HepG2 (cell line): ENCODE measurements around the gene FDPS. TPM values are rescaled to one million over a fixed set of nuclear protein-coding genes. Genes with fewer than 3 reads are reported as not detected.

Experiments
- FIP1L1 ChIP-seq: fragments of 200-400 bp; formaldehyde crosslinking; IDR thresholded peaks from 2 replicates; pipeline ENCODE4 v1.6.1; 2018; ENCODE audit warnings: low read depth, mild to moderate bottlenecking, low read length, moderate library complexity, borderline replicate concordance; ENCODE audit not compliant: insufficient read depth
- MED1 ChIP-seq: sonication (generic); formaldehyde crosslinking; IDR thresholded peaks from 2 replicates; pipeline ENCODE4 v1.4.0; 2020; ENCODE audit warnings: missing genetic modification reagents
- MTF2 ChIP-seq: sonication (generic); formaldehyde crosslinking; IDR thresholded peaks from 2 replicates; pipeline ENCODE4 v1.5.0; 2020; ENCODE audit warnings: missing genetic modification reagents, borderline replicate concordance
- NFRKB ChIP-seq: fragments of 450-650 bp; IDR thresholded peaks from 2 replicates; pipeline ENCODE4 v1.6.1; 2017
- PBX3 ChIP-seq: sonication (generic); formaldehyde crosslinking; IDR thresholded peaks from 2 replicates; pipeline ENCODE4 v1.8.1; 2023; ENCODE audit warnings: missing genetic modification reagents, inconsistent platforms, borderline replicate concordance
- SPEN ChIP-seq: sonication (generic); formaldehyde crosslinking; IDR thresholded peaks from 2 replicates; pipeline ENCODE4 v1.5.1; 2020; ENCODE audit warnings: low read depth, mild to moderate bottlenecking, missing genetic modification reagents
- YY1 ChIP-seq: IDR thresholded peaks from 2 replicates; pipeline ENCODE4 v1.6.1; 2011; ENCODE audit warnings: low read length, low read depth, moderate library complexity, mild to moderate bottlenecking; ENCODE audit not compliant: insufficient read depth, insufficient replicate concordance
- ZMAT3 ChIP-seq: sonication (generic); formaldehyde crosslinking; conservative IDR thresholded peaks from 2 replicates; pipeline ENCODE4 v1.7.0; 2021; ENCODE audit warnings: missing genetic modification reagents
- ZNF276 ChIP-seq: sonication (generic); formaldehyde crosslinking; IDR thresholded peaks from 2 replicates; pipeline ENCODE4 v1.4.0; 2020; ENCODE audit warnings: mild to moderate bottlenecking, low read depth, missing genetic modification reagents
- ZNF784 ChIP-seq: sonication (generic); formaldehyde crosslinking; IDR thresholded peaks from 2 replicates; pipeline ENCODE4 v1.5.1; 2020; ENCODE audit warnings: missing genetic modification reagents, mild to moderate bottlenecking, borderline replicate concordance
- ZNF878 ChIP-seq: sonication (generic); formaldehyde crosslinking; IDR thresholded peaks from 2 replicates; pipeline ENCODE4 v1.8.1; 2023; ENCODE audit warnings: mild to moderate bottlenecking, missing genetic modification reagents, moderate library complexity
- polyA plus RNA-seq, 8 experiments: library from polyadenylated mRNA; depleted of rRNA in 3 of 8; stranded (reverse) in 7 of 8; unstranded in 1 of 8; fragments of >200 nt; fragmentation: Illumina TruSeq in 4 of 8; extraction: Trizol in 4 of 8; gene quantifications; 2 replicates each; pipeline versions ENCODE4 v1.2.1 to v1.2.3, GENCODE V29; 2011 to 2016; ENCODE audit warnings: low read depth in 4 of 8, missing spikeins in 1 of 8, mixed read lengths in 1 of 8; ENCODE audit not compliant: insufficient read depth in 1 of 8
- total RNA-seq, 5 experiments: library from RNA; depleted of rRNA; stranded (reverse); fragments of >200 nt; fragmentation: Illumina TruSeq; extraction: Trizol; gene quantifications; 2 replicates each; pipeline ENCODE4 v1.2.3, GENCODE V29; 2016; ENCODE audit warnings: low read depth in 1 of 5
- TF ChIP-seq, protein P1 (sequence below): sonication (generic); formaldehyde crosslinking; IDR thresholded peaks from 2 replicates; pipeline ENCODE4 v1.4.0; 2020; ENCODE audit warnings: missing genetic modification reagents, borderline replicate concordance
- TF ChIP-seq, protein P2 (sequence below): sonication (generic); formaldehyde crosslinking; conservative IDR thresholded peaks from 2 replicates; pipeline ENCODE4 v1.4.0; 2020; ENCODE audit warnings: mild to moderate bottlenecking, missing genetic modification reagents, moderate library complexity

FDPS gene
- total and polyA plus RNA-seq, 2 of the 13 experiments (the other 11 are each of a cell fraction or from before 2014, with no cell fraction given), result 264 to 519 TPM

- TF ChIP-seq, protein P1, sequence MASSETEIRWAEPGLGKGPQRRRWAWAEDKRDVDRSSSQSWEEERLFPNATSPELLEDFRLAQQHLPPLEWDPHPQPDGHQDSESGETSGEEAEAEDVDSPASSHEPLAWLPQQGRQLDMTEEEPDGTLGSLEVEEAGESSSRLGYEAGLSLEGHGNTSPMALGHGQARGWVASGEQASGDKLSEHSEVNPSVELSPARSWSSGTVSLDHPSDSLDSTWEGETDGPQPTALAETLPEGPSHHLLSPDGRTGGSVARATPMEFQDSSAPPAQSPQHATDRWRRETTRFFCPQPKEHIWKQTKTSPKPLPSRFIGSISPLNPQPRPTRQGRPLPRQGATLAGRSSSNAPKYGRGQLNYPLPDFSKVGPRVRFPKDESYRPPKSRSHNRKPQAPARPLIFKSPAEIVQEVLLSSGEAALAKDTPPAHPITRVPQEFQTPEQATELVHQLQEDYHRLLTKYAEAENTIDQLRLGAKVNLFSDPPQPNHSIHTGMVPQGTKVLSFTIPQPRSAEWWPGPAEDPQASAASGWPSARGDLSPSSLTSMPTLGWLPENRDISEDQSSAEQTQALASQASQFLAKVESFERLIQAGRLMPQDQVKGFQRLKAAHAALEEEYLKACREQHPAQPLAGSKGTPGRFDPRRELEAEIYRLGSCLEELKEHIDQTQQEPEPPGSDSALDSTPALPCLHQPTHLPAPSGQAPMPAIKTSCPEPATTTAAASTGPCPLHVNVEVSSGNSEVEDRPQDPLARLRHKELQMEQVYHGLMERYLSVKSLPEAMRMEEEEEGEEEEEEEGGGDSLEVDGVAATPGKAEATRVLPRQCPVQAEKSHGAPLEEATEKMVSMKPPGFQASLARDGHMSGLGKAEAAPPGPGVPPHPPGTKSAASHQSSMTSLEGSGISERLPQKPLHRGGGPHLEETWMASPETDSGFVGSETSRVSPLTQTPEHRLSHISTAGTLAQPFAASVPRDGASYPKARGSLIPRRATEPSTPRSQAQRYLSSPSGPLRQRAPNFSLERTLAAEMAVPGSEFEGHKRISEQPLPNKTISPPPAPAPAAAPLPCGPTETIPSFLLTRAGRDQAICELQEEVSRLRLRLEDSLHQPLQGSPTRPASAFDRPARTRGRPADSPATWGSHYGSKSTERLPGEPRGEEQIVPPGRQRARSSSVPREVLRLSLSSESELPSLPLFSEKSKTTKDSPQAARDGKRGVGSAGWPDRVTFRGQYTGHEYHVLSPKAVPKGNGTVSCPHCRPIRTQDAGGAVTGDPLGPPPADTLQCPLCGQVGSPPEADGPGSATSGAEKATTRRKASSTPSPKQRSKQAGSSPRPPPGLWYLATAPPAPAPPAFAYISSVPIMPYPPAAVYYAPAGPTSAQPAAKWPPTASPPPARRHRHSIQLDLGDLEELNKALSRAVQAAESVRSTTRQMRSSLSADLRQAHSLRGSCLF (CRISPR knock-in tag), result no peak
- TF ChIP-seq FIP1L1 (no peak), YY1 (peak; percentile 1), ZNF878 (CRISPR knock-in tag) (peak; percentile 82), PBX3 (CRISPR knock-in tag) (no peak), MTF2 (CRISPR knock-in tag) (no peak), SPEN (peak; percentile 98), NFRKB (no peak), ZMAT3 (CRISPR knock-in tag) (peak; percentile 58; the same call in 1 of the 2 replicates), ZNF276 (CRISPR knock-in tag) (no peak), MED1 (peak; percentile 87), ZNF784 (CRISPR knock-in tag) (no peak; the same call in 1 of the 2 replicates)
- TF ChIP-seq, protein P2, sequence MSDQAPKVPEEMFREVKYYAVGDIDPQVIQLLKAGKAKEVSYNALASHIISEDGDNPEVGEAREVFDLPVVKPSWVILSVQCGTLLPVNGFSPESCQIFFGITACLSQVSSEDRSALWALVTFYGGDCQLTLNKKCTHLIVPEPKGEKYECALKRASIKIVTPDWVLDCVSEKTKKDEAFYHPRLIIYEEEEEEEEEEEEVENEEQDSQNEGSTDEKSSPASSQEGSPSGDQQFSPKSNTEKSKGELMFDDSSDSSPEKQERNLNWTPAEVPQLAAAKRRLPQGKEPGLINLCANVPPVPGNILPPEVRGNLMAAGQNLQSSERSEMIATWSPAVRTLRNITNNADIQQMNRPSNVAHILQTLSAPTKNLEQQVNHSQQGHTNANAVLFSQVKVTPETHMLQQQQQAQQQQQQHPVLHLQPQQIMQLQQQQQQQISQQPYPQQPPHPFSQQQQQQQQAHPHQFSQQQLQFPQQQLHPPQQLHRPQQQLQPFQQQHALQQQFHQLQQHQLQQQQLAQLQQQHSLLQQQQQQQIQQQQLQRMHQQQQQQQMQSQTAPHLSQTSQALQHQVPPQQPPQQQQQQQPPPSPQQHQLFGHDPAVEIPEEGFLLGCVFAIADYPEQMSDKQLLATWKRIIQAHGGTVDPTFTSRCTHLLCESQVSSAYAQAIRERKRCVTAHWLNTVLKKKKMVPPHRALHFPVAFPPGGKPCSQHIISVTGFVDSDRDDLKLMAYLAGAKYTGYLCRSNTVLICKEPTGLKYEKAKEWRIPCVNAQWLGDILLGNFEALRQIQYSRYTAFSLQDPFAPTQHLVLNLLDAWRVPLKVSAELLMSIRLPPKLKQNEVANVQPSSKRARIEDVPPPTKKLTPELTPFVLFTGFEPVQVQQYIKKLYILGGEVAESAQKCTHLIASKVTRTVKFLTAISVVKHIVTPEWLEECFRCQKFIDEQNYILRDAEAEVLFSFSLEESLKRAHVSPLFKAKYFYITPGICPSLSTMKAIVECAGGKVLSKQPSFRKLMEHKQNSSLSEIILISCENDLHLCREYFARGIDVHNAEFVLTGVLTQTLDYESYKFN (CRISPR knock-in tag), result peak; percentile 79
Measured at GRCh38 chr1:155273343-155274245, 35.1 kb upstream of the FDPS start, which contains the start of gene CLK2 (continued).
